Sigmoid colon (tissue), 4 donors: ENCODE measurements around the gene SYPL2.

ENCODE experiments used
- CTCF ChIP-seq, 4 experiments: fragments of 450-650 bp in 3 of 4; fragments of 200-600 bp in 1 of 4; IDR thresholded peaks; one replicate each; pipeline ENCODE4 v1.5.1; 2016 to 2019; ENCODE audit warnings: antibody characterized with exemption in 4 of 4, mild to moderate bottlenecking in 3 of 4, moderate library complexity in 2 of 4
- POLR2A ChIP-seq, 2 donors: fragments of 450-650 bp; IDR thresholded peaks; one replicate each; pipeline ENCODE4 v1.6.1; 2016; ENCODE audit warnings: antibody characterized with exemption in 2 of 2, mild to moderate bottlenecking in 2 of 2, moderate library complexity in 2 of 2
- POLR2AphosphoS5 ChIP-seq, 4 donors: sonication (generic); formaldehyde crosslinking; IDR thresholded peaks; one replicate each; pipeline ENCODE4 v1.6.1; 2017; ENCODE audit warnings: antibody characterized with exemption in 4 of 4

- TF ChIP-seq CTCF (IDR thresholded peaks at IDR 0.05) (peak; percentile 29 to 66 (median 48)), POLR2AphosphoS5 (IDR thresholded peaks at IDR 0.05) (no peak), POLR2A (IDR thresholded peaks at IDR 0.05) (no peak)
Observed at GRCh38 chr1:109498161-109498801, 31.9 kb downstream of the SYPL2 start.
